Measurements from ENCODE around the gene TMEM147.

Gene TMEM147

DNA sequence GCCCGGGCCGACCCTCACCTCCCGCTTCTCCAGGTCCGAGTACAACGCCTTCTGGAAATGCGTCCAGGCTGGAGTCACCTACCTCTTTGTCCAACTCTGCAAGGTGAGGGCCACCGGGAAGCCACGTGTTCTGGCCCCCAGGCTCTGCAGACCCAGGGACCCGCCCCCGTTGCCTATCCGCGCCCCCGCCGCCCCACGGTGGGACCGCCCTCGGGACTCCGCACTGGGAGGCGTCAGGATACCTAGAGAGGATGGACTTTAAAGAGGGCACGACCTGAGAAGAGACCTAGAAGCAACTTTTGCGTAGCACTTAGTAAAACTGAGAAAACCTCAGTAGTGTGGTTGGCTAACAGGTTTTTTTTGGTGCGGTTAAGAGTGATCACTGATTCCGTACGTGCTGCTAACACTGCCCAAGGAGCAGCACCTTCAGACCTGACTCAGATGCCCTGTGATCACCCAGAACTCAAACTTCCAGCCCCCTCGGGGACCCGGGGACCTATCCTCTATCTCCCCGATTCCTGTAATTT is 492 bp downstream of the TMEM147 start:
- in situ Hi-C loops (cut with MboI; ENCODE audit: low sequenced_read_pairs), result no loop called here

- in situ Hi-C loops (cut with MboI; ENCODE audit: low sequenced_read_pairs), result no loop called here
Measured at GRCh38 chr19:35546532-35546931, 1.1 kb downstream of the TMEM147 start.

- in situ Hi-C loops (cut with MboI; ENCODE audit: low sequenced_read_pairs), result no loop called here
Measured at GRCh38 chr19:35549174-35549788, 3.9 kb downstream of the TMEM147 start.

DNA sequence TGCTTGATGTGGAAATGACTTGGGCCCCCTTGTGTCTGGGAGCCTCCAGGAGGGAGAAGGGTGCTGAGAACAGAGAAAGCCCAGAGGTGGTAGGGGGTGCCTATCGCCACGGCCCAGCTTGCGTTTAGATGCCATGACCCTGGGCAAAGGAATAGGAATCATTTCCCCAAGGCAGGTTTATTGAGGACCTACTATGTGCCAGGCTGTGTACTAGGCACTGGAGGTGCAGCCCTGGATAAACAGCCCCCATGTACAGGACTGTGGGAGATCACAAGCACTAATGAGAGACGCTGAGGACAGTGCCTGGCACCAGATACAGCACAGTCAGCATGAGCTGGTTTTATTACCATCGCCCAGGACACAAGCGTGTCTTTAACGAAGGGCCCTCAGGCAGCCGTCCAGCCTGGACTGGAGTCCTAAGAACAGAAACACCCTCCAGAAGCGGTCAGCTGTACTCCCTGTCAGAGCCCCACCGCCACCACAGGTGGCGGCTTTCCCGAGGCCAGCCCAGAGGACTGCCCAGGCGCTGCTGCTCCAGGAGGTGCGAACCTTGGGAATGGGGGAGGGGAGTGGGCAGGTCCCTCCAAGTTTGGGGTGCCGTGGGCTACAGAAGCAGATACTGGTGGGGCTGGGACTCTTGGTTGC is 4.6 kb downstream of the TMEM147 start:
- in situ Hi-C loops (cut with MboI; ENCODE audit: low sequenced_read_pairs), result no loop called here

DNA sequence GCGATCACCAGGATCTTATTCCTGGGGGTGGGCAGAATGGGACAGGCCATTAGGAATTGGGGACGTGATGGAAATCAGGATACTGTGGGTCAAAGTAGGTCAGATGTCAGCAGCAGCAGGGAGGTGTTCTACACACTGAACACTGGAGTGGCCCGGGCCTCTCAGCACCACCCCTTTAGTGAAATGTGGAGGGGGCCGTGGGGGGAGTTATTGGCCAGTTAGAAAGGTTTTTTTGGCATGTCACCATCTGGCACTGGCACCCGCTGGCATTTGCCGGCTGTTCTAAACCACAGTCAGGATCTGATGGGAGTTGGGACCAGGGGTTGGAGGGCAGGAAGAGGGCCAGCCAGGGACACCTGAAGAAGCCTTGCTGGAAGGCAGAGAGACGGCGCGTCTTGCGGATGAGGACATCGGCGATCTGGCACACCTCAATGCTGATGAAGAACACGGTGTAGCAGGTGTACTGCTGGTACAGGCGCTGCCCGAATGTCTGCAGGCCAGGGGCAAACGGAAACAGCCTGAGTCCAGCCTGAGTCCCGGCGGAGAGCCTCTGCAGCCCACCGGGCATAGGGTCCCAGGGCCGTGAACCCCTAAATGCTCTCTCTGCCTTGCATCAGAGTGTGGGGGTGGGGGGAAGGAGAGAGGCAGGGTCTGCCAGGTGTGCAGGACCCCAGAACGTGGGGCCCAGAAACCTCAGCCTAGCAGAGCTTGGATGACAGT is 5.8 kb downstream of the TMEM147 start:
- in situ Hi-C loops (cut with MboI; ENCODE audit: low sequenced_read_pairs), result no loop called here

GRCh38 chr19:35552534-35553384 is 7.3 kb downstream of the TMEM147 start:
- in situ Hi-C loops (cut with MboI; ENCODE audit: low sequenced_read_pairs), result no loop called here

- in situ Hi-C loops (cut with MboI; ENCODE audit: low sequenced_read_pairs), result no loop called here
Measured at GRCh38 chr19:35553385-35554000, 8.1 kb downstream of the TMEM147 start.

DNA sequence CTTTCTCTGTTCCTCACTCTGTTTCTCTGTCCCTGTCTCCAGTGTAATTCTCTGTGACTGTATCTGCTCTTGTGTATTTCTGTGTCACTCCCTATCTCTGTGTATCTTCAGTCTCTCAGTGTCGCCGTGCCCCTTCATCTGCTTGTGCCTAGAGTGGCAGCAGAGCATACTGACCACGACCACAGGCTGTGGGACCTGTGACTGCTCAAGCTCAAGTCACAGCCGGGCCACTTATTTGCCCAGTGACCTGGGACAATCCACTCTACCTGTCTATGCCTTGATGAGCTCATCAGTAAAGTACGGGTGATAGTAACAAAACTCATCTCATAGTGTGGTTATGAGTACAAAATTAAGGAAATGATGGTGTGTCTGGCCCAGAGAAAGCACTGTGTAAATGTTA is 8.7 kb downstream of the TMEM147 start:
- in situ Hi-C loops (cut with MboI; ENCODE audit: low sequenced_read_pairs), result no loop called here

DNA sequence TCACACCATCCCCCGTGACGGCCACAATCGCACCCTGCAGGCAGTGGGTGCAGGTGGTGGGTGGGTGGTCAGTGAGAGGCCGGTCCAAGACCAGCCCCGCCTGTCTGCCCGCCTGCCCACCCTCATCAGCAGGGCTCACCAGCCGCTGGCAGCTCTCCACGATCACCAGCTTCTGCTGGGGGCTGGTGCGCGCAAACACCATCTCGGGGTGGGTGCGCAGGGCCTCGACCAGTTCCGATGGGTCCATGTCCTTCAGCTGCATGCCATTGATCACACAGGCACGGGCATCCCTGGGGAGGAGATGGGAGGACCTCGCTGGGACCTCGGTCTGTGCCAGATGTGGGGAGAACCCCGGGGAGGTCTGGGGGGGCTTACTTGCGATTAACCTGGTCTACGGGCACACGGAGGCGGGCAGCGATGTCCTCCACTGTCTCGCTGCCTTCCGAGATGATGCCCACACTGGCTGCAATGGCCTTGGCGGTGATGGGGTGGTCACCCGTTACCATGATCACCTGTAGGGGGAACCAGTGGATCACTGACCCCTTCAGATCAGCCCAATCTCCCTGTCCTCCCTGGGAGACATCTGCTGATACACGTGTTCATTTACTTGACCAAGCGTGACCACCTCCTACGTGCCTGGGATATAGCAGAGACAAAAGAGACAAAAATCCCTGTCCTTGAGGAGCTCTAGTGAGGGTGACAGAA is 10.0 kb downstream of the TMEM147 start:
- in situ Hi-C loops (cut with MboI; ENCODE audit: low sequenced_read_pairs), result no loop called here

DNA sequence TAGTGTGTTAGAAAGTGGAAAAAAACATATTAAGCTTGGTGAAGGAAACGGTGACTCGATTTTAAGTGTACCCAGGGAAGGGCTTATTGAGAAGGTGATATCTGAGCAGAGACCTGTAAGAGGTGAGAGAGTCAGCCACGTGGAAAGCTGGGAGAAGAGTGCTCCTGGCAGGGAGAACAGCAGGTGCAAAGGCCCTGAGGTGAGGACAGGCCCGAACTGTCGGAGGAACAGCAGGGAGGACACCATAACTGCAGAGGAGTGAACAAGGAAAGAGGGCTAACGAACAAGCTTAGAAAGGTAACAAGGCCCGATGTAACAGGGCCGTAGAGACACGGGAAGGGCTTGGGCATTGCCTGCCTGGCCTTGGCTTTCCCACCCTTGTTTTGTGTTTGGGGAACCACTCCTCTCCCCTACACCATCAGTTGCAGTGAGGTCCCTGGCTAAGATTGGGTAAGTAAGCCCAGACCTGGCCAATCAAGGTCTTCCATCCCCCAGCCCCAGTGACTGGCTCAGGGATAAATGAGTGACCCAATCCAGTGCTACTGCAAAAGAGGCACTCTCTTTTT is 10.7 kb downstream of the TMEM147 start:
- in situ Hi-C loops (cut with MboI; ENCODE audit: low sequenced_read_pairs), result no loop called here

DNA sequence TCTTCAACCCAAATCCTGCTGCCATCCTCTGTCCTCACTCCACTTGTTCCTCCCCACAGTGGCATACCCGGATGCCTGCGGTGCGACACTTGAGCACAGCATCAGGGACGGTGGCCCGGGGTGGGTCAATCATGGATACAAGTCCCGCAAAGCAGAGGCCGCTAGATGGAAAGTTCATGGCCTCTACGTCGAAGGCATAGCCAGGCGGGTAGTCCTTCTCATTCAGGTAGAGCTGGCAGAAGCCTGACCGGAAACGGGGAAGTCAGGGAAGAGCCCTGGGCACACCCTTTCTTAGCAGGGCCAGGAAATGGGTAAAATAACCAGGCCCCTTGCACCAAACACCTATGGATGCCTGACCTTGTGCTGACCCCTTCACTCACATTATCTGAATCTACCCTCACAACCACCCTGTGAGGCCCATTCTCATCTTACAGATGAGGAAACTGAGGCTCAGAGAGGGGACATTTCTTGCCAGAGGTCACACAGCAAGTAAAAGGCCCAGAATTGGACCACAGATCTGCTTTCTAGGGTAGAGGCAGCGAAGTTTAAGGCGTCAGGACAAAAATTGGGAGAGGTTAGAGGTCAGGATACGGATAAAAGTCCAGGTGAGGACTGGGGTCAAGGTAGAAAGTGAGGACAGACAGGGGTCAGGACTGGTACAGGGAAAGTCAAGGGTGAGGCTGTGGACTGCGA is 11.6 kb downstream of the TMEM147 start:
- in situ Hi-C loops (cut with MboI; ENCODE audit: low sequenced_read_pairs), result no loop called here

DNA sequence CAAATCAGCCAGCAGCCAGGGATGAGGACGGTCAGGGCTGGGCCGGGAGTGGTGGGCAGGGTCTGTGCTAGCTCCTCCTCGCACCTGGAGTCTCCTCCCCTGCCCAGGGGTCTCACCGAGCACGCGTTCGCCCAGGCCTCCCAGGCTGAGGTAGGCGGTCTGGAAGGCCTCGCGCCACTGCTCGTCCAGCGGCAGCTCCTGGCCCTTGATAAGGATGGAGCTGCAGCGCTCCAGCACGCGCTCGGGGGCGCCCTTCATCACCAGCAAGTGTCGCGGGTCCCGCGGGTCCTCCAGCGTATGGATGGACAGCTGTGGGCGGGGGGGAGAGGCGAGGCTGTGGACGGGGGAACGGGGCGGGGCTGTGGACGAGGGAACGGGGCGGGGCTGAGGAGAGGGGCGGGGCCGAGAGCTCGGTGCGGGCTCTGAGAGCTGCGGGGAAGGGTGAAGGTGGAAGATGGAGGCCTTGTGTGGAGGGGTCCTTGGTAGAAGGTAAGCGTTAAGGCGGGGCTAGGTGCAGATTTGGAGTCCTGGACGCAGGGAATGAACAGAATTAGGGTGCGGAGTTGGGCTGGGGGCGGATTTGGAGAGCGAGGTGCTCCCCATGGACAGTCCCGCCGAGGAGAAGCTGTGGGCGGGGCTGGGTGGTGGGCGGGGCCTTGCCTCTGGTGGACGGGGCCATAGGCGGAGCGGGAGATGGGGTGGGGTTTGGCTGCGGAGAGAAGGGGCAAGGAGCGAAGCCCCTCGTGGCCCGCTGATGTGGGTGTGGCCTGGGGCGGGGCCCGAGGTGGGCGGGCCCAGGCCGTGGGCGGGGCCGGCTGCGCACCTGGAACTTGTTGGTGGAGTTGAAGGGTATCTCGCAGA is 12.3 kb downstream of the TMEM147 start:
- in situ Hi-C loops (cut with MboI; ENCODE audit: low sequenced_read_pairs), result no loop called here

- in situ Hi-C loops (cut with MboI; ENCODE audit: low sequenced_read_pairs), result no loop called here
Measured at GRCh38 chr19:35558400-35559280, 13.2 kb downstream of the TMEM147 start.

- in situ Hi-C loops (cut with MboI; ENCODE audit: low sequenced_read_pairs), result no loop called here
Measured at GRCh38 chr19:35559281-35559659, 13.8 kb downstream of the TMEM147 start.

GRCh38 chr19:35559781-35560180 is 14.4 kb downstream of the TMEM147 start:
- in situ Hi-C loops (cut with MboI; ENCODE audit: low sequenced_read_pairs), result no loop called here

GRCh38 chr19:35560271-35560670 is 14.8 kb downstream of the TMEM147 start:
- in situ Hi-C loops (cut with MboI; ENCODE audit: low sequenced_read_pairs), result no loop called here

GRCh38 chr19:35560677-35561076 is 15.3 kb downstream of the TMEM147 start:
- in situ Hi-C loops (cut with MboI; ENCODE audit: low sequenced_read_pairs), result no loop called here

Measured in HL-60/S4 treated with retinoic acid at 250 ng/mL for 4 days and 3 days (cell line).